Neuron (in vitro differentiated cells): ENCODE data around the gene CARHSP1.
A peak's percentile ranks its signal among the peaks of the same experiment; 100 is the strongest.

Experiments
- H2AFZ ChIP-seq: one replicate; pipeline ENCODE4 v1.6.1; 2013; ENCODE audit warnings: low read depth, mild to moderate bottlenecking, inconsistent platforms, low read length, moderate library complexity
- H3K27me3 ChIP-seq: one replicate; pipeline ENCODE4 v1.6.1; 2013; ENCODE audit warnings: low read length; ENCODE audit not compliant: insufficient read depth
- H3K36me3 ChIP-seq: one replicate; pipeline ENCODE4 v1.6.1; 2013; ENCODE audit warnings: low read length; ENCODE audit not compliant: insufficient read depth
- H3K4me1 ChIP-seq: one replicate; pipeline ENCODE4 v1.6.1; 2013; ENCODE audit warnings: low read length; ENCODE audit not compliant: insufficient read depth
- H3K4me3 ChIP-seq: 2 replicates; pipeline ENCODE4 v1.5.1; 2013; ENCODE audit warnings: mild to moderate bottlenecking, low read length, moderate library complexity
- H3K9me3 ChIP-seq: one replicate; pipeline ENCODE4 v1.6.1; 2013; ENCODE audit warnings: low read length

CARHSP1 gene

GRCh38 chr16:8831871-8832716 lies 36.7 kb downstream of the CARHSP1 start:
- Histone ChIP-seq H3K36me3 (peaks cover 13% of the 10 kb centered on the region), H3K4me3 (peak overlapping the region; percentile 2), H3K4me1 (peaks cover 15% of the 10 kb centered on the region), H2AFZ (peak overlapping the region; percentile 21), H3K27me3 (no peaks in the 10 kb centered on the region), H3K9me3 (no peaks in the 10 kb centered on the region)

DNA sequence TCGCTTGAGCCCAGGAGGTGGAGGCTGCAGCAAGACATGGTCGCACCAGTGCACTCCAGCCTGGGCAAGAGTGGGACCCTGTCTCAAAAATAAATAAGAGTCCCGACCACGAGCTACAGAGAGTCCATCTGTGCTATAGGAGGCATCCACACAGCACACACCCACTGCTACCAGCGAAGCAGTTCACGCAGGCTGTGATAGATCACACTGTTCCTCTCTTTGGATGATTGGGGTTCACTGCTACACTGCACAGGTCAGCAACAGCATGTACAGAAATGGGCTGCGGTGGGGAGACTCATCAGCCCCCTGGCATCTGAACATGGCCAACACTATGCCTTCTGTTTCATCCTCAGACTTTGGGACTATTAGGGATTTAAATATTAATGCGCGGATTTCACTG lies 37.4 kb downstream of the CARHSP1 start:
- Histone ChIP-seq H2AFZ (peak overlapping the region; percentile 21), H3K9me3 (no peaks in the 10 kb centered on the region), H3K27me3 (no peaks in the 10 kb centered on the region), H3K4me3 (no peak overlapping the region), H3K36me3 (peaks cover 15% of the 10 kb centered on the region), H3K4me1 (peaks cover 15% of the 10 kb centered on the region)

DNA sequence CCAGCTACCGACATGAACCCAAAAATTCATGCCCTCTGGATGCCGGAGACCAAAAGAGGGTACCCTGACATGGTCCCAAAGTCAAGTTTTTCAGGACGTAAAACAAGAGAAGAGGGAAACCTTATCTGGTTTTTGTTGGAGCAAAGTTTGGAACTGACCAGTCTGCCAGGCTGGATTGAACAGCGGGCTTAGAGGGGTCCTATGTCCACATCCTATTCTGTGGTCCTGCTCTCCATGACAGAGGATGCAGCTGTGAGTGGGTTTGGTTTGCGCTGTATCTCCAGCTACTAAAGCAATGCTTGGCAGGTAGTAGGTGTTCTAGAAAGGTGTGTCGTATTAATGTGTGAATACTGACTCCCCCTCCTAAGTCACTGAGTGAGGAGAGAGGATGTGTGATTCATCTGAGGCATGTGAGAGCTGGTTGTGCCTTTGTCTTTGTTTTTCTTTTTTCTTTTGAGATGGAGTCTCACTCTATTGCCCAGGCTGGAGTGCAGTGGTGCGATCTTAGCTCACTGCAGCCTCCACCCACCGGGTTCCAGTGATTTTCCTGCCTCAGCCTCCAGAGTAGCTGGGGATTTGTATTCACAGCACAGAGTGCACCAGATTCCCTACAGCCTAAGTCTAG lies 40.2 kb downstream of the CARHSP1 start:
- peaks cover 24% of the 10 kb centered on the region for H3K36me3 ChIP-seq
- peaks cover 2% of the 10 kb centered on the region for H3K9me3 ChIP-seq
- no peak overlapping the region for H3K4me3 ChIP-seq
- no peak overlapping the region for H2AFZ ChIP-seq
- H3K27me3 ChIP-seq, result no peaks in the 10 kb centered on the region
- H3K4me1 ChIP-seq, result peaks cover 15% of the 10 kb centered on the region

- H3K9me3 ChIP-seq, result peaks cover 2% of the 10 kb centered on the region
- no peaks in the 10 kb centered on the region for H3K27me3 ChIP-seq
- peaks cover 30% of the 10 kb centered on the region for H3K36me3 ChIP-seq
- no peak overlapping the region for H3K4me3 ChIP-seq
- no peak overlapping the region for H2AFZ ChIP-seq
- H3K4me1 ChIP-seq, result peaks cover 2% of the 10 kb centered on the region
Measured at GRCh38 chr16:8826278-8826879, 42.4 kb downstream of the CARHSP1 start.

DNA sequence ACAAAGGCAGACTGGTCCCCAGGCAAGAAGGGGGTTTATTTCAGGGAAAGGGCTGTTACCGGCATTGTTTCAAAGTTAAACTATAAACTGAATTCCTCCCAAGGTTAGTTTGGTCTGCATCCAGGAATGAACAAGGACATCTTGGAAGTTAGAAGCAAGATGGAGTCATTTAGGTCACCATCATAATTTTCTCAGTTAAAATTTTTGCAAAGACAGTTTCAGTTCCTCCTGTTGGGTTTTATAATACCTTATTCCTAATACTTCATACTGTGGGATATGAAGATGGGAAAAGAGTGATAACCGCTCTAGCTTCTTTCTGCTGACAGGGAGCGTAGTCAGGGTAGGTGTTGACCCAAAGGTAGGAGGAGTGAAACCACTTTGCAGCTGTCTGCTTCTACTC lies 46.4 kb downstream of the CARHSP1 start:
- H3K4me1 ChIP-seq, result peaks cover 11% of the 10 kb centered on the region
- H2AFZ ChIP-seq, result no peak overlapping the region
- H3K36me3 ChIP-seq, result peaks cover 32% of the 10 kb centered on the region
- no peaks in the 10 kb centered on the region for H3K27me3 ChIP-seq
- H3K9me3 ChIP-seq, result peaks cover 2% of the 10 kb centered on the region
- no peak overlapping the region for H3K4me3 ChIP-seq

- Histone ChIP-seq H3K36me3 (peaks cover 45% of the 10 kb centered on the region), H3K9me3 (peaks cover 2% of the 10 kb centered on the region), H3K4me1 (peaks cover 11% of the 10 kb centered on the region), H2AFZ (no peak overlapping the region), H3K4me3 (no peak overlapping the region), H3K27me3 (no peaks in the 10 kb centered on the region)
Measured at GRCh38 chr16:8819411-8820034, 49.3 kb downstream of the CARHSP1 start.

GRCh38 chr16:8818504-8819270 lies 50.1 kb downstream of the CARHSP1 start:
- no peaks in the 10 kb centered on the region for H3K27me3 ChIP-seq
- H3K9me3 ChIP-seq, result no peaks in the 10 kb centered on the region
- H3K36me3 ChIP-seq, result peaks cover 46% of the 10 kb centered on the region
- H2AFZ ChIP-seq, result no peak overlapping the region
- H3K4me3 ChIP-seq, result no peak overlapping the region
- H3K4me1 ChIP-seq, result peaks cover 11% of the 10 kb centered on the region

- Histone ChIP-seq H3K4me3 (no peak overlapping the region), H2AFZ (no peak overlapping the region), H3K4me1 (peaks cover 11% of the 10 kb centered on the region), H3K27me3 (no peaks in the 10 kb centered on the region), H3K9me3 (no peaks in the 10 kb centered on the region), H3K36me3 (peaks cover 60% of the 10 kb centered on the region)
Measured at GRCh38 chr16:8816967-8817655, 51.7 kb downstream of the CARHSP1 start.

DNA sequence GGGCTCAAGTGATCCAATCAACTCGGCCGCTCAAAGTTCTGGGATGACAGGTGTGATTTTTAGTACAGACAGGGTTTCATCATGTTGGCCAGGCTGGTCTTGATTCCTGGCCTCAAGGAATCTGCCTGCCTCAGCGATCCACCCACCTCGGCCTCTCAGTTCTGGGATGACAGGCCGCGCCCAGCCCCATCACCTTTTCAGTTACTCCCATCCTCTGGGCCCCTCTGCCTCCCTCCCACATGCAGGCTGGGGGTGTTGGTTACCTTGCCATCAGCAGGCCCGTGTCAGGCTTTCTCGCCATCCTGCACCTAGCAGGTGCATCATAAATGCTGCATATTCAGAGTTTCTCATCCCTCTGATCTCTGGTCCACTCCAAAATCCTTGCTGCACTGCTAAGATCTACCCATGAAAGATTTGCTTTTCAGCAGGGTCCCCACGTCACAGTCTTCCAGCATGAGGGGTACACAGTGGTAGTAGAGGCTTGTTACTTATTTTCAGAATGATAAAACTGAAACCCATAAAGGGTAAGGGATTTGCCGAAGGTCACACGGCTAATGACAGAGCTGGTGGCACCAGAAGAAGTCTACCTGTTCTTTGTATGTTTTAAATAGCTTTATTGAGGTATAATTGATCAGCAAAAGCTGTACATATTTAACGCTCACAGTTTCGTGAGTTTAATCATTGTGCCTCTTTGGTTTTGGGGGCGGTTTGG lies 54.6 kb downstream of the CARHSP1 start:
- Histone ChIP-seq H3K36me3 (peaks cover 74% of the 10 kb centered on the region), H3K4me1 (peaks cover 10% of the 10 kb centered on the region)

DNA sequence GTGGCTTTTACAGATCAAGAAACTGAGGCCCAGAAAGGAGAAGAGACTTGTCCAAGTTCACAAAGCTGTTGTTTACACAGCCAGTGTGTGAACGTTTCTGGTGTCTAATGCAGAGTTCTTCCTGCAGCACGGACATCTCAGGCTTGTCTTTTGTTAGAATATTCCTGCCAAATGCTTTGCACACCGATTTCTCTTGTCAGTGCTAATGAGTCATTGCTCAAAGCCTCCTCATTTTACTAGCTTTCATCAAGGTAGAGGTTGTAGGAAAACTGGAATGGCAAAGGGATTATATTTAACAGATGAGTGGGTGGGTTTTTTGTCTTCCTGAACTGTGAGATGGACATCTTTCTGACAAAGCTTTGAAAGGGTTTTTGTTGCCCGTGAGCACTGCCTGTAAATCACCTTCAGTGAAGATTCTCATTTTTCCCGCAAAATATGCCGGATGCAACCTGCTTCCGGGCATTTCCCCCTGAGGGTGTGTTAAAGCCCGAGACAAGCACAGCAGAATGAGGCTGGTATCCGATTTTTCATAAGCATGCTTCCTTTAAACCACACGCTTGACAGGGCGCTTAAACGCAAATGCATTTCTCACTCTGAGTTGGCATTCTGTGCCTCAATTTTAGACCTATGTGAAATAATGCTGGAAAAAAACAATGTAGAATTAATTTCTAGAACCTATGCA lies 56.5 kb downstream of the CARHSP1 start:
- no peaks in the 10 kb centered on the region for H3K9me3 ChIP-seq
- H3K36me3 ChIP-seq, result peaks cover 85% of the 10 kb centered on the region
- H3K4me3 ChIP-seq, result no peak overlapping the region

More for the DNA sequence above, 54.6 kb downstream of the CARHSP1 start:
- Histone ChIP-seq H3K4me3 (no peak overlapping the region), H3K27me3 (no peaks in the 10 kb centered on the region), H3K9me3 (no peaks in the 10 kb centered on the region), H2AFZ (no peak overlapping the region)

DNA sequence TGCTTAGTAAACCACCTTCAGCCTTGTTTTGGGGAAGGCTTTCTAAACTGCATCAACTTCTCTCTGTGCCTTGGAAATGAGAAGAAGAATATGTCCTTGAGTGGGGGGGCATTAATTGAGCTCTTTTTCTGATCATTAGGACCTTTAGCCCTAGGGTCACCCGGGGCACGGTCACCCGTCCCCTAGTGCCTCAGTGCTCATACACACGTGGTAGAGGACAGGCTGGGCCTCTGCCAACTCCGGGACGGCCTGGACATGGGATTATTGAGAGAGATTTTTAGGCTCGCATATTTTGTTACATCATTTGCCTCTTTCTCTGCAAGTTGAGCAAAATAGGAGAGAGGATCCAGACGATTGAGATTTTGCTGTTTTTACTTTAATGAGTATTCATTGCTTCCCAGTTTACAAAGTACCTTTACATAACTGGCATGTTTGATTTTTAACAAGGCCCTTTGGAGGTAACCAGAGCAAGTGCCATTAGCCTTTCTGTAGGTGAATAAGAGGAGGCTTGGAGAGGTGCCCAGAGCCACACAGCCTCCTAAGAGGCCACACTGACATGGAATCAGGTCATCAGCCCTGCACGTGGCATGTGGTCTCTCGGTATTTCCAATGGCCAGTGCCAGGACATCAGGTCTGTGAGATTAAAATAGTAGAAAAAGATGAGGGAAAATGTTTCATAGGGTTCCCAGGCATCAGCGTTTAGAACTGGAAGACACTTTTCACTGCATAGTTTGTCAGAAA lies 60.0 kb downstream of the CARHSP1 start:
- Histone ChIP-seq H3K9me3 (no peaks in the 10 kb centered on the region), H3K4me3 (no peak overlapping the region), H3K36me3 (peaks cover 81% of the 10 kb centered on the region), H2AFZ (no peak overlapping the region), H3K27me3 (no peaks in the 10 kb centered on the region), H3K4me1 (no peaks in the 10 kb centered on the region)

More for the DNA sequence above, 56.5 kb downstream of the CARHSP1 start:
- Histone ChIP-seq H2AFZ (no peak overlapping the region), H3K4me1 (no peaks in the 10 kb centered on the region), H3K27me3 (no peaks in the 10 kb centered on the region)
